ENCODE measurements around the gene PDPN. TPM values are rescaled to one million over a fixed set of nuclear protein-coding genes. Genes with fewer than 3 reads are reported as not detected.
A peak's percentile ranks its signal among the peaks of the same experiment; 100 is the strongest.

Gene PDPN
- total RNA-seq, 1 donor from 2014 or later: 2.2 TPM

GRCh38 chr1:13538832-13539231, 44.8 kb upstream of the PDPN start:
- Histone ChIP-seq H3F3A (ENCODE audit: low read depth) (no peaks in the 10 kb centered on the region), H3K9ac (no peak overlapping the region), H3K4me2 (no peak overlapping the region), H3K4me3 (no peak overlapping the region), H3K36me3 (no peaks in the 10 kb centered on the region), H3K27me3 (no peaks in the 10 kb centered on the region), H3K27ac (no peak overlapping the region), H3K9me3 (ENCODE audit: low read depth) (no peaks in the 10 kb centered on the region), H3K4me1 (peaks cover 3% of the 10 kb centered on the region), H2AFZ (replicated peaks) (no peak overlapping the region), H3K79me2 (ENCODE audit: low read depth) (no peaks in the 10 kb centered on the region), H4K20me1 (ENCODE audit: low read depth) (no peaks in the 10 kb centered on the region)
- no peak for DNase-seq (ENCODE audit: low spot score)
- Mint-ChIP-seq H3K9me3 (no peaks in the 10 kb centered on the region), H3K27me3 (ENCODE audit: insufficient read depth, low read depth) (peaks cover 4% of the 10 kb centered on the region), H3K4me1 (peaks cover 4% of the 10 kb centered on the region), H3K4me3 (no peak overlapping the region), H3K36me3 (no peaks in the 10 kb centered on the region), H3K27ac (no peak overlapping the region)
- no peak for TF ChIP-seq EZH2phosphoT487 (IDR thresholded peaks at IDR 0.05)
- no peak for TF ChIP-seq EZH2 (IDR thresholded peaks at IDR 0.05)
- TF ChIP-seq CTCF (IDR thresholded peaks at IDR 0.05): no peak

GRCh38 chr1:13539683-13540082, 43.9 kb upstream of the PDPN start:
- Mint-ChIP-seq H3K27me3 (ENCODE audit: insufficient read depth, low read depth) (peaks cover 4% of the 10 kb centered on the region), H3K9me3 (no peaks in the 10 kb centered on the region), H3K4me1 (peaks cover 11% of the 10 kb centered on the region), H3K27ac (no peak overlapping the region), H3K4me3 (no peak overlapping the region), H3K36me3 (no peaks in the 10 kb centered on the region)
- H3K4me1 ChIP-seq: peaks cover 9% of the 10 kb centered on the region
- H3K4me3 ChIP-seq: no peak overlapping the region
- H3K9ac ChIP-seq: no peak overlapping the region
- H3K27ac ChIP-seq: no peak overlapping the region
- H2AFZ ChIP-seq (replicated peaks): no peak overlapping the region
- no peaks in the 10 kb centered on the region for H3K36me3 ChIP-seq
- H3K79me2 ChIP-seq (ENCODE audit: low read depth): no peaks in the 10 kb centered on the region
- TF ChIP-seq CTCF (IDR thresholded peaks at IDR 0.05): peak; percentile 19
- TF ChIP-seq EZH2 (IDR thresholded peaks at IDR 0.05): no peak
- no peaks in the 10 kb centered on the region for H3K9me3 ChIP-seq (ENCODE audit: low read depth)
- no peaks in the 10 kb centered on the region for H3K27me3 ChIP-seq
- no peaks in the 10 kb centered on the region for H3F3A ChIP-seq (ENCODE audit: low read depth)
- no peak overlapping the region for H3K4me2 ChIP-seq
- DNase-seq (ENCODE audit: low spot score): no peak
- no peaks in the 10 kb centered on the region for H4K20me1 ChIP-seq (ENCODE audit: low read depth)

- peak overlapping the region; percentile 79 for H2AFZ ChIP-seq (replicated peaks)
- no peaks in the 10 kb centered on the region for H3K36me3 ChIP-seq
- no peak overlapping the region for H3K4me3 ChIP-seq
- no peaks in the 10 kb centered on the region for H3F3A ChIP-seq (ENCODE audit: low read depth)
- no peak overlapping the region for H3K27ac ChIP-seq
- H3K4me1 ChIP-seq: peaks cover 9% of the 10 kb centered on the region
- no peaks in the 10 kb centered on the region for H3K9me3 Mint-ChIP-seq
- no peak overlapping the region for H3K4me3 Mint-ChIP-seq
- H3K27ac Mint-ChIP-seq: no peak overlapping the region
- peaks cover 6% of the 10 kb centered on the region for H3K27me3 Mint-ChIP-seq (ENCODE audit: insufficient read depth, low read depth)
- H3K4me2 ChIP-seq: no peak overlapping the region
- no peaks in the 10 kb centered on the region for H3K79me2 ChIP-seq (ENCODE audit: low read depth)
- peaks cover 11% of the 10 kb centered on the region for H3K4me1 Mint-ChIP-seq
- no peak overlapping the region for H3K9ac ChIP-seq
- H3K27me3 ChIP-seq: no peaks in the 10 kb centered on the region
- no peak for DNase-seq (ENCODE audit: low spot score)
- H3K9me3 ChIP-seq (ENCODE audit: low read depth): no peaks in the 10 kb centered on the region
- H4K20me1 ChIP-seq (ENCODE audit: low read depth): no peaks in the 10 kb centered on the region
- no peaks in the 10 kb centered on the region for H3K36me3 Mint-ChIP-seq
- TF ChIP-seq EZH2 (IDR thresholded peaks at IDR 0.05): no peak
- no peak for TF ChIP-seq EZH2phosphoT487 (IDR thresholded peaks at IDR 0.05)
- no peak for TF ChIP-seq CTCF (IDR thresholded peaks at IDR 0.05)
Measured at GRCh38 chr1:13540866-13541265, 42.8 kb upstream of the PDPN start.
